ENCODE data around the gene SLC2A6. TPM values are rescaled to one million over a fixed set of nuclear protein-coding genes. Genes with fewer than 3 reads are reported as not detected.

Gene SLC2A6
- total RNA-seq, 1 experiment from 2014 or later: 10.7 TPM

DNA sequence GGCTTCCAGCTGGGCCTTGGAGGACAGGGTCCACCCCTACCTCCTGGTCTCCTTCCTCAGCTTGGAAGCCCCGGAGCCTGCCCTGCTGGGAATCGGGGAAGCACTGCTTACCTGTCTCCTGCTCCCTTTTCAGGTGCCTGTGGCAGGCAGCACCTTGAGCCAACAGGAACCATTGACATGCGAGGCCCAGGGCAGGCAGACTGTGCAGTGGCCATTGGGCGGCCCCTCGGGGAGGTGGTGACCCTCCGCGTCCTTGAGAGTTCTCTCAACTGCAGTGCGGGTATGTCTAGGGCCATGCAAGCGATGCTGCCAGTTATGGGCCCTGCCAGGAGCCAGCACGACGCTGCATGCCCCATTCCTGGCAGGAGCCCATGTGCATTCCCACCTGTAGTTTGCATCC lies 23.0 kb downstream of the SLC2A6 start:
- intact Hi-C loops (cut with micrococcal nuclease): no loop called here
- POLR2A ChIA-PET: no interaction called here
- no TSS peak for BruUV-seq (replicated peaks)

More for the DNA sequence above, 23.0 kb downstream of the SLC2A6 start:
- peaks cover 15% of the 10 kb centered on the region in 2 experiments for H3K4me1 ChIP-seq (ENCODE audit: control insufficient read depth in 1 of 2, insufficient read depth in 2 of 2, low read length in 2 of 2)
- TF ChIP-seq CEBPB (IDR thresholded peaks at IDR 0.05; ENCODE audit: low read depth) (no peak), SIN3A (IDR thresholded peaks at IDR 0.05; ENCODE audit: low read depth) (no peak), EZH2phosphoT487 (IDR thresholded peaks at IDR 0.05; ENCODE audit: borderline replicate concordance) (no peak), ZNF274 (IDR thresholded peaks at IDR 0.05; ENCODE audit: low read depth, low read length) (no peak), POLR2A (IDR thresholded peaks at IDR 0.05; ENCODE audit: borderline replicate concordance, extremely low read depth, insufficient read depth, insufficient read length) (no peak), ZFX (IDR thresholded peaks at IDR 0.05) (no peak), FOSL1 (IDR thresholded peaks at IDR 0.05; ENCODE audit: low read depth) (no peak), SRF (IDR thresholded peaks at IDR 0.05; ENCODE audit: low read depth) (no peak), ZBTB33 (IDR thresholded peaks at IDR 0.05; ENCODE audit: extremely low read depth, insufficient replicate concordance, low read length) (no peak), EGR1 (IDR thresholded peaks at IDR 0.05; ENCODE audit: low read depth) (no peak)
- TF ChIP-seq, protein P1, sequence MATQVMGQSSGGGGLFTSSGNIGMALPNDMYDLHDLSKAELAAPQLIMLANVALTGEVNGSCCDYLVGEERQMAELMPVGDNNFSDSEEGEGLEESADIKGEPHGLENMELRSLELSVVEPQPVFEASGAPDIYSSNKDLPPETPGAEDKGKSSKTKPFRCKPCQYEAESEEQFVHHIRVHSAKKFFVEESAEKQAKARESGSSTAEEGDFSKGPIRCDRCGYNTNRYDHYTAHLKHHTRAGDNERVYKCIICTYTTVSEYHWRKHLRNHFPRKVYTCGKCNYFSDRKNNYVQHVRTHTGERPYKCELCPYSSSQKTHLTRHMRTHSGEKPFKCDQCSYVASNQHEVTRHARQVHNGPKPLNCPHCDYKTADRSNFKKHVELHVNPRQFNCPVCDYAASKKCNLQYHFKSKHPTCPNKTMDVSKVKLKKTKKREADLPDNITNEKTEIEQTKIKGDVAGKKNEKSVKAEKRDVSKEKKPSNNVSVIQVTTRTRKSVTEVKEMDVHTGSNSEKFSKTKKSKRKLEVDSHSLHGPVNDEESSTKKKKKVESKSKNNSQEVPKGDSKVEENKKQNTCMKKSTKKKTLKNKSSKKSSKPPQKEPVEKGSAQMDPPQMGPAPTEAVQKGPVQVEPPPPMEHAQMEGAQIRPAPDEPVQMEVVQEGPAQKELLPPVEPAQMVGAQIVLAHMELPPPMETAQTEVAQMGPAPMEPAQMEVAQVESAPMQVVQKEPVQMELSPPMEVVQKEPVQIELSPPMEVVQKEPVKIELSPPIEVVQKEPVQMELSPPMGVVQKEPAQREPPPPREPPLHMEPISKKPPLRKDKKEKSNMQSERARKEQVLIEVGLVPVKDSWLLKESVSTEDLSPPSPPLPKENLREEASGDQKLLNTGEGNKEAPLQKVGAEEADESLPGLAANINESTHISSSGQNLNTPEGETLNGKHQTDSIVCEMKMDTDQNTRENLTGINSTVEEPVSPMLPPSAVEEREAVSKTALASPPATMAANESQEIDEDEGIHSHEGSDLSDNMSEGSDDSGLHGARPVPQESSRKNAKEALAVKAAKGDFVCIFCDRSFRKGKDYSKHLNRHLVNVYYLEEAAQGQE (IDR thresholded peaks at IDR 0.05; ENCODE audit: low read depth): no peak
- ATAC-seq (no peak), DNase-seq (ENCODE audit: low read depth, low spot score) (no peak)
- H3K9me3 ChIP-seq (ENCODE audit: control insufficient read depth in 1 of 2, insufficient read depth in 1 of 2, low read depth in 1 of 2, low read length in 2 of 2): no peaks in the 10 kb centered on the region
- H3K9ac ChIP-seq (ENCODE audit: low read length): no peak overlapping the region
- CTCF ChIA-PET: no interaction called here
- no peak overlapping the region for H2AFZ ChIP-seq (ENCODE audit: low read depth, low read length, poor library complexity, severe bottlenecking)
- H3K9me2 ChIP-seq (ENCODE audit: insufficient read depth): no peaks in the 10 kb centered on the region
- no peak overlapping the region for H3K4me2 ChIP-seq (ENCODE audit: low read length)
- H4K20me1 ChIP-seq (ENCODE audit: insufficient read depth): no peaks in the 10 kb centered on the region
- H3K4me3 ChIP-seq (replicated peaks in 1 of 2; ENCODE audit: low read depth in 1 of 2, low read length in 2 of 2): no peak overlapping the region
- H3K36me3 ChIP-seq (ENCODE audit: control insufficient read depth in 1 of 2, insufficient read depth in 2 of 2, low read length in 2 of 2): no peaks in the 10 kb centered on the region
- no peaks in the 10 kb centered on the region for H3K79me2 ChIP-seq (ENCODE audit: insufficient read depth, low read length)
- RAD21 ChIA-PET (ENCODE audit: low non-redundant PET in 1 of 2, low total read pairs in 2 of 2, uncharacterized antibody in 2 of 2, unreplicated experiment in 2 of 2): no interaction called here
- no peaks in the 10 kb centered on the region for H3K27me3 ChIP-seq (ENCODE audit: insufficient read depth, low read length)
- H3K27ac ChIP-seq (ENCODE audit: low read depth, low read length): no peak overlapping the region

All from HCT116 (cell line).